ENCODE results near the gene AHCY.
"Not testable (repeated sequence)": the region's sequence is repeated elsewhere in the genome, so short reads cannot be mapped to it uniquely, and the experiment has no call there.

AHCY gene

DNA sequence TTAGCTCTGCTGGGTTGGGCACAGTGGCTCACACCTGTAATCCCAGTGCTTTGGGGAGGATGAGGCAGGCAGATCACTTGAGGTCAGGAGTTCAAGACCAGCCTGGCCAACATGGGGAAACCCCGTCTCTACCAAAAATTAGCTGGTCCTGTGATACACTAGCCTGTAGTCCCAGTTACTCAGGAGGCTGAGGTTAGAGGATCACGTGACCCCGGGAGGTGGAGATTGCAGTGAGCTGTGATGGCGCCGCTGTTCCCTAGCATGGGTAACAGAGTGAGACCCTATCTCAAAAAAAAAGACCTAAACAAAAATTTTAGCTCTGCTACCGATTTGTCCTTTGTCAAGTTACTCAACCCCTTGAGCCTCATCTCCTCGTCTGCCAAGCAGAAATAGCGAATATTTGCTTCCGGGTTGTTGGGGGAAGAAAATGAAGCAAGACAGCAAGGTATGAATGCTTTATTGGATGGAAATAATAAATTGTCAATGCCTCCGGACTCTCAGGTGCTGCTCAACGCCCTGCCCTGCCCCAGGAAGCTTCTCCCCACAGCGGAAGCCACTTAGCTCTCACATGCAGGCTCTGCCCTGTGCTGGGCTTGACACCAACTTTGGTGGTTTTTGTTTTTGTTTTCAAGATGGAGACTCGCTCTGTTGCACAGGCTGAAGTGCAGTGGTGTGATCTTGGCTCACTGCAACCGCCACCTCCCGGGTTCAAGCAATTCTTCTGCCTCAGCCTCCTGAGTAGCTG is 35.0 kb upstream of the AHCY start:
- Histone ChIP-seq H3K9me3 (ENCODE audit: control insufficient read depth, insufficient read depth, low read length) (no peaks in the 10 kb centered on the region), H3K27me3 (ENCODE audit: control insufficient read depth, insufficient read depth, low read length) (no peaks in the 10 kb centered on the region), H3K9ac (ENCODE audit: low read depth, low read length) (no peak overlapping the region), H3K4me1 (ENCODE audit: control insufficient read depth, insufficient read depth, low read length) (no peaks in the 10 kb centered on the region), H3K36me3 (ENCODE audit: control insufficient read depth, insufficient read depth, low read length) (no peaks in the 10 kb centered on the region), H3K4me3 (ENCODE audit: low read depth, low read length) (no peak overlapping the region), H3K27ac (ENCODE audit: low read depth, low read length) (no peak overlapping the region)

DNA sequence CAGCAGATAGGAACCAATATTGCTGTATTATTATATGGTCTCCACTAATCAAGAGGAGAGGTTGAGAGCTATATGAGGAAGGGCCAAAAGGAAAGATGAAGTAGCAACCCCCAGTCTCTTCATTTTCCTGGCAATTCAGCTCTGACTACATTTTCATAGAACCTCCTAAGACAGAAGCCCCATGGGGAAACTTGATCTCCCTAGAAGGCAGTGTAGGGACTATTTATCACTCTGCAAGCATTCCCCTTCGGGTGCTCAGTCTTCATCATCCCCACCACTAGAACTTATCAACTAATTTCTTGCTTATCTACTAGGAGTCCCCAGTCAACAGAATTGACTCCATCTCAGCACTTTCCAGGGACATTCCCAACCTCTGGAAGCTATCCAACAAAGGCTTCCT is 34.4 kb upstream of the AHCY start:
- Histone ChIP-seq H3K4me1 (ENCODE audit: control insufficient read depth, insufficient read depth, low read length) (no peaks in the 10 kb centered on the region), H3K9ac (ENCODE audit: low read depth, low read length) (no peak overlapping the region), H3K27me3 (ENCODE audit: control insufficient read depth, insufficient read depth, low read length) (no peaks in the 10 kb centered on the region), H3K4me3 (ENCODE audit: low read depth, low read length) (no peak overlapping the region), H3K9me3 (ENCODE audit: control insufficient read depth, insufficient read depth, low read length) (no peaks in the 10 kb centered on the region), H3K27ac (ENCODE audit: low read depth, low read length) (no peak overlapping the region), H3K36me3 (ENCODE audit: control insufficient read depth, insufficient read depth, low read length) (no peaks in the 10 kb centered on the region)

GRCh38 chr20:34334654-34335407 is 31.7 kb upstream of the AHCY start:
- no peak overlapping the region for H3K4me3 ChIP-seq (ENCODE audit: low read depth, low read length)
- no peaks in the 10 kb centered on the region for H3K27me3 ChIP-seq (ENCODE audit: control insufficient read depth, insufficient read depth, low read length)
- H3K9ac ChIP-seq (ENCODE audit: low read depth, low read length), result no peak overlapping the region
- peaks cover 3% of the 10 kb centered on the region; the same call in 1 of the 2 replicates for H3K4me1 ChIP-seq (ENCODE audit: control insufficient read depth, insufficient read depth, low read length)
- no peaks in the 10 kb centered on the region for H3K9me3 ChIP-seq (ENCODE audit: control insufficient read depth, insufficient read depth, low read length)
- H3K36me3 ChIP-seq (ENCODE audit: control insufficient read depth, insufficient read depth, low read length), result no peaks in the 10 kb centered on the region
- no peak overlapping the region for H3K27ac ChIP-seq (ENCODE audit: low read depth, low read length)

DNA sequence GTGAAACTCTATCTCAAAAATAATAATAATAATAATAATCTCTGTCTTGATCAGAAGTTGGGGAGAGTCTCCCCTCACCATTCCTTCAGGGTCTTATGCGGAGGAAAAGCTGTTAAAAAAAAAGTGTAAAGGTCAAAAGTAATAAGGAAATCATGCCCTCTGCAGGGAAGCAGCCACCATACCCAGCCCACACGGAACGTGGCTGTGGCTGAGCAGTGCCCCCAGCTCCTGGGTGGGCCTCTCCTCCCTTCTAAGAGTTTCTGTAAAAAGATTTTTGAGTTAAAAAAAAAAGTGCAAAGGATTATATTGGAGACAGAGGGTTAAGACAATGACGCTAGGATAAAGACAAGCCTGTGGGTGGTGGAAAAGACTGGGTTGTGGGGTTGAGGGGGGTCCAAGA is 30.6 kb upstream of the AHCY start:
- Histone ChIP-seq H3K9me3 (ENCODE audit: control insufficient read depth, insufficient read depth, low read length) (no peaks in the 10 kb centered on the region), H3K4me3 (ENCODE audit: low read depth, low read length) (no peak overlapping the region), H3K36me3 (ENCODE audit: control insufficient read depth, insufficient read depth, low read length) (no peaks in the 10 kb centered on the region), H3K9ac (ENCODE audit: low read depth, low read length) (no peak overlapping the region), H3K4me1 (ENCODE audit: control insufficient read depth, insufficient read depth, low read length) (peaks cover 3% of the 10 kb centered on the region; the same call in 1 of the 2 replicates), H3K27me3 (ENCODE audit: control insufficient read depth, insufficient read depth, low read length) (no peaks in the 10 kb centered on the region), H3K27ac (ENCODE audit: low read depth, low read length) (no peak overlapping the region)

- Histone ChIP-seq H3K36me3 (ENCODE audit: control insufficient read depth, insufficient read depth, low read length) (no peaks in the 10 kb centered on the region), H3K27me3 (ENCODE audit: control insufficient read depth, insufficient read depth, low read length) (no peaks in the 10 kb centered on the region), H3K4me1 (ENCODE audit: control insufficient read depth, insufficient read depth, low read length) (peaks cover 3% of the 10 kb centered on the region; the same call in 1 of the 2 replicates), H3K9me3 (ENCODE audit: control insufficient read depth, insufficient read depth, low read length) (no peaks in the 10 kb centered on the region), H3K4me3 (ENCODE audit: low read depth, low read length) (no peak overlapping the region), H3K27ac (ENCODE audit: low read depth, low read length) (no peak overlapping the region), H3K9ac (ENCODE audit: low read depth, low read length) (no peak overlapping the region)
Observed at GRCh38 chr20:34332262-34332920, 29.2 kb upstream of the AHCY start.

DNA sequence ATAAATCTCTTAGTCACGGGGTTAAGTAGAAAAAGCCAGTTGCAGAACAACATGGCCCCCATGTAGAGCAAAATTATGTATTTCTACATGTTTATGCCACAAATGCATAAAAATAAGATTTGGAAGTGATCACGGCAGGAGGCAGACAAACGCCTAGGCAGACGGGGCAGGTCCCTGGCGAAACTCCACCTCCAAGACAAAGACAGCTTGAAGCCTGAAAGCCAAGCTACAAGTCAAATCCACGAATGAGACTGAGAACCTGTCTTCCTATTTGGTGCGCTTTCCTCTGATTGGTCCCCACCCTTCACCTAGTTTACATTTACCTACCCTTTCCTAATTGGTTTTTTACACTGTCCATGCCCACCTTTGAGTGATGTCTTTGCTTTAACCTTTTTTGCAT is 28.7 kb upstream of the AHCY start:
- Histone ChIP-seq H3K27ac (ENCODE audit: low read depth, low read length) (no peak overlapping the region), H3K4me3 (ENCODE audit: low read depth, low read length) (no peak overlapping the region), H3K27me3 (ENCODE audit: control insufficient read depth, insufficient read depth, low read length) (no peaks in the 10 kb centered on the region), H3K9ac (ENCODE audit: low read depth, low read length) (no peak overlapping the region), H3K4me1 (ENCODE audit: control insufficient read depth, insufficient read depth, low read length) (peaks cover 3% of the 10 kb centered on the region; the same call in 1 of the 2 replicates), H3K36me3 (ENCODE audit: control insufficient read depth, insufficient read depth, low read length) (no peaks in the 10 kb centered on the region), H3K9me3 (ENCODE audit: control insufficient read depth, insufficient read depth, low read length) (no peaks in the 10 kb centered on the region)

DNA sequence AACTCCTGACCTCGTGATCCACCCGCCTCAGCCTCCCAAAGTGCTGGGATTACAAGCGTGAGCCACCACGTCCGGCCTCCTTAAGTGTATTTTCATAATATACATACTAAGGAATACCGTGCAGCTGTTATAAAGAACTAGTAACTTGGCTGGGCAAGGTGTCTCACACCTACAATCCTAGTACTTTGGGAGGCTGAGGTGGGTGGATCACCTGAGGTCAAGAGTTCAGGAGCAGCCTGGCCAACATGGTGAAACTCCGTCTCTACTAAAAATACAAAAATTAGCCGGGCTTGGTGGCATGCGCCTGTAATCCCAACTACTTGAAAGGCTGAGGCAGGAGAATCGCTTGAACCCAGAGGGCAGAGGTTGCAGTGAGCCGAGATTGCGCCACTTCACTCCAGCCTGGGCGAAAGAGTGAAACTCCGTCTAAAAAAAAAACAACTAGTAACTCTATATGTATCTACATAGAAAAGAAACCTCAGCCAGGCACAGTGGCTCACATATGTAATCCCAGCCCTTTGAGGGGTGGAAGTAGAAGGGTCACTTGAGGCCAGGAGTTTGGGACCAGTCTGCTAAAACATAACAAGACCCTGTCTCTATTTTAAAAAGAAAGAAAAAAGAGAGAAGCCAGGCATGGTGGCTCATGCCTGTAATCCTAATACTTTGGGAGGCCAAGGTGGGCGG is 27.8 kb upstream of the AHCY start:
- H3K9ac ChIP-seq (ENCODE audit: low read depth, low read length); H3K4me3 ChIP-seq (ENCODE audit: low read depth, low read length); H3K9me3 ChIP-seq (ENCODE audit: control insufficient read depth, insufficient read depth, low read length); H3K27me3 ChIP-seq (ENCODE audit: control insufficient read depth, insufficient read depth, low read length); H3K27ac ChIP-seq (ENCODE audit: low read depth, low read length); H3K36me3 ChIP-seq (ENCODE audit: control insufficient read depth, insufficient read depth, low read length); H3K4me1 ChIP-seq (ENCODE audit: control insufficient read depth, insufficient read depth, low read length): not testable (repeated sequence)

GRCh38 chr20:34328928-34329677 is 25.9 kb upstream of the AHCY start:
- Histone ChIP-seq H3K4me1 (ENCODE audit: control insufficient read depth, insufficient read depth, low read length) (peaks cover 3% of the 10 kb centered on the region; the same call in 1 of the 2 replicates), H3K9ac (ENCODE audit: low read depth, low read length) (no peak overlapping the region), H3K9me3 (ENCODE audit: control insufficient read depth, insufficient read depth, low read length) (no peaks in the 10 kb centered on the region), H3K27me3 (ENCODE audit: control insufficient read depth, insufficient read depth, low read length) (no peaks in the 10 kb centered on the region), H3K27ac (ENCODE audit: low read depth, low read length) (no peak overlapping the region), H3K4me3 (ENCODE audit: low read depth, low read length) (no peak overlapping the region), H3K36me3 (ENCODE audit: control insufficient read depth, insufficient read depth, low read length) (no peaks in the 10 kb centered on the region)

DNA sequence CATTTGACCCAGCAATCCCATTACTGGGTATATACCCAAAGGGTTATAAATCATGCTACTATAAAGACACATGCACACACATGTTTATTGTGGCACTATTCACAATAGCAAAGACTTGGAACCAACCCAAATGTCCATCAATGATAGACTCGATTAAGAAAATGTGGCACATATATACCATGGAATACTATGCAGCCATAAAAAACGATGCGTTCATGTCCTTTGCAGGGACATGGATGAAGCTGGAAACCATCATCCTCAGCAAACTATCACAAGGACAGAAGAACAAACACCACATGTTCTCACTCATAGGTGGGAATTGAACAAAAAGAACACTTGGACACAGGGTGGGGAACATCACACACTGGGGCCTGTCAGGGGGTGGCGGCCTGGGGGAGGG is 25.1 kb upstream of the AHCY start:
- H3K36me3 ChIP-seq (ENCODE audit: control insufficient read depth, insufficient read depth, low read length); H3K4me3 ChIP-seq (ENCODE audit: low read depth, low read length); H3K9ac ChIP-seq (ENCODE audit: low read depth, low read length); H3K4me1 ChIP-seq (ENCODE audit: control insufficient read depth, insufficient read depth, low read length); H3K9me3 ChIP-seq (ENCODE audit: control insufficient read depth, insufficient read depth, low read length); H3K27ac ChIP-seq (ENCODE audit: low read depth, low read length); H3K27me3 ChIP-seq (ENCODE audit: control insufficient read depth, insufficient read depth, low read length): not testable (repeated sequence)

DNA sequence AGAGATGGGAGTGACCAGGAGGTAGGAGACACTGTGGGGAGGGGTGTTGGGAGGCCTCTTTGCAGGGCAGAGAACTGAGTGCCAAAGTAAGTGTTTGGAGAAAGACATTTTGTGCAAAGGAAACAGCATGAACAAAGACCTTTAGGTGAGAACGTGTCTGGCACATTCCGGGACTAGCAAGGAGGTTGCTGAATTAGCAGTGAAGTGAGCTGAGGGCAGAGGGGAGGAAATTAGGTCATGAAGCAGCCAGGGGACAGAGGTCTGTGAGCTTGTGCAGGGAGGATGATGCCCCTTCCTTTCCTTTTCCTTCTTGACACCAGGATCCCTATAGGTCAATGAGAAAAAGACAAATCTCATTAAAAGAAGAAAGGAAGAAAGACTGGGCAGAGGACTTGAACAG is 21.4 kb upstream of the AHCY start:
- Histone ChIP-seq H3K27ac (ENCODE audit: low read depth, low read length) (no peak overlapping the region), H3K9me3 (ENCODE audit: control insufficient read depth, insufficient read depth, low read length) (no peaks in the 10 kb centered on the region), H3K27me3 (ENCODE audit: control insufficient read depth, insufficient read depth, low read length) (no peaks in the 10 kb centered on the region), H3K4me3 (ENCODE audit: low read depth, low read length) (no peak overlapping the region), H3K36me3 (ENCODE audit: control insufficient read depth, insufficient read depth, low read length) (no peaks in the 10 kb centered on the region), H3K4me1 (ENCODE audit: control insufficient read depth, insufficient read depth, low read length) (no peaks in the 10 kb centered on the region), H3K9ac (ENCODE audit: low read depth, low read length) (no peak overlapping the region)

Measured in HUES48 (cell line).